PC-9 (cell line): Measurements from ENCODE around the gene YES1. TPM values are rescaled to one million over a fixed set of nuclear protein-coding genes. Genes with fewer than 3 reads are reported as not detected.

ENCODE experiments used
- BruUV-seq: library from RNA; stranded (reverse); fragments of 400-500 nt; replicated peaks from 2 replicates; lab custom pipeline; 2021; lab: Mats Ljungman, UMichigan
- CTCF ChIA-PET: fragments of 300-600 bp; sonication (Branson Sonifier 250); formaldehyde crosslinking; loops from one replicate; lab custom pipeline; 2022; ENCODE audit warnings: antibody characterized with exemption; lab: Charles Lee
- POLR2A ChIA-PET: fragments of 300-600 bp; sonication (Branson Sonifier 250); formaldehyde crosslinking; loops from one replicate; lab custom pipeline; 2022; ENCODE audit warnings: antibody characterized with exemption; ENCODE audit not compliant: unreplicated experiment; lab: Charles Lee
- DNase-seq, 2 experiments: peaks; one replicate each; pipeline versions ENCODE4 v3.0.0 to v3.0.0-alpha.2; 2015 to 2022; ENCODE audit warnings: mixed read lengths in 1 of 2
- H2AFZ ChIP-seq: fragments of 200-600 bp; sonication (generic); 2 replicates; pipeline ENCODE4 v1.8.1; 2017; ENCODE audit warnings: antibody characterized with exemption
- H3F3A ChIP-seq: fragments of 200-600 bp; sonication (generic); 2 replicates; pipeline ENCODE4 v1.8.1; 2017; ENCODE audit warnings: antibody characterized with exemption, mild to moderate bottlenecking, low read depth; ENCODE audit not compliant: insufficient read depth
- H3K27ac ChIP-seq: fragments of 200-600 bp; sonication (generic); 2 replicates; pipeline ENCODE4 v1.6.1; 2016; ENCODE audit warnings: mixed run types
- H3K27me3 ChIP-seq: fragments of 200-600 bp; sonication (generic); 2 replicates; pipeline ENCODE4 v1.6.1; 2016; ENCODE audit warnings: low read depth, mixed run types; ENCODE audit not compliant: insufficient read depth
- H3K36me3 ChIP-seq: fragments of 200-600 bp; sonication (generic); 2 replicates; pipeline ENCODE4 v1.6.1; 2016; ENCODE audit warnings: low read depth, mixed run types
- H3K4me1 ChIP-seq: fragments of 200-600 bp; sonication (generic); replicated peaks from 2 replicates; pipeline ENCODE4 v1.6.1; 2016; ENCODE audit warnings: mixed run types; ENCODE audit not compliant: insufficient read depth
- H3K4me2 ChIP-seq: fragments of 200-600 bp; sonication (generic); 2 replicates; pipeline ENCODE4 v1.6.1; 2017; ENCODE audit warnings: mixed run types
- H3K4me3 ChIP-seq: fragments of 200-600 bp; sonication (generic); 2 replicates; pipeline ENCODE4 v1.6.1; 2016; ENCODE audit warnings: mixed run types
- H3K79me2 ChIP-seq: fragments of 200-600 bp; sonication (generic); 2 replicates; pipeline ENCODE4 v1.6.1; 2017; ENCODE audit warnings: low read depth, mixed run types
- H3K9me2 ChIP-seq: fragments of 200-600 bp; sonication (generic); 2 replicates; pipeline ENCODE4 v1.8.1; 2017; ENCODE audit warnings: mild to moderate bottlenecking; ENCODE audit not compliant: insufficient read depth
- H3K9me3 ChIP-seq: fragments of 200-600 bp; sonication (generic); 2 replicates; pipeline ENCODE4 v1.8.1; 2016; ENCODE audit warnings: low read depth; ENCODE audit not compliant: insufficient read depth
- H4K20me1 ChIP-seq: fragments of 200-600 bp; sonication (generic); 2 replicates; pipeline ENCODE4 v1.8.1; 2017; ENCODE audit not compliant: insufficient read depth
- EZH2 ChIP-seq: fragments of 200-600 bp; sonication (generic); IDR thresholded peaks from 2 replicates; pipeline ENCODE4 v1.8.0; 2017; ENCODE audit warnings: antibody characterized with exemption, low read depth
- intact Hi-C: fragments of 100-400 bp; cut with micrococcal nuclease; formaldehyde crosslinking; loops from one replicate; pipeline ENCODE4 v1.10.0; 2022; ENCODE audit not compliant: unreplicated experiment
- total RNA-seq: library from RNA; stranded (reverse); gene quantifications from 2 replicates; pipeline ENCODE4 v1.2.3, GENCODE V29; 2021
- TF ChIP-seq, protein P1 (sequence below): fragments of 200-600 bp; sonication (generic); conservative IDR thresholded peaks from 2 replicates; pipeline ENCODE4 v1.6.1; 2017; ENCODE audit warnings: mixed run types, antibody characterized with exemption, mild to moderate bottlenecking, moderate library complexity

The YES1 gene
- total RNA-seq, 1 experiment from 2014 or later, result 111 TPM

DNA sequence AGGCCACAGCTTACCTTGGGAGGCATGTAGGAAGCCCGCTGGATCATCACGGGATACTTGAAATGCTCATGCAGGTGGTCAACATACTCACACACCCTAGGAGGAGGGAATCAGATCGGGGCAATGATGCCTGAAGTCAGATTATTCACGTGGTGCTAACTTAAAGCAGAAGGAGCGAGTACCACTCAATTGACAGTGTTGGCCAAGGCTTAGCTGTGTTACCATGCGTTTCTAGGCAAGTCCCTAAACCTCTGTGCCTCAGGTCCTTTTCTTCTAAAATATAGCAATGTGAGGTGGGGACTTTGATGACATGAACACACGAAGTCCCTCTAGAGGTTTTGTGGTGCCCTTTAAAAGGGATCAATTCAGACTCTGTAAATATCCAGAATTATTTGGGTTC lies 136.7 kb downstream of the YES1 start:
- Histone ChIP-seq H3K27me3 (no peaks in the 10 kb centered on the region), H4K20me1 (peaks cover 7% of the 10 kb centered on the region), H3K4me2 (no peak overlapping the region), H2AFZ (no peak overlapping the region), H3K36me3 (peaks cover 44% of the 10 kb centered on the region), H3K4me3 (no peak overlapping the region), H3K79me2 (no peaks in the 10 kb centered on the region), H3K9me3 (no peaks in the 10 kb centered on the region), H3K4me1 (no peaks in the 10 kb centered on the region), H3K27ac (no peak overlapping the region), H3K9me2 (no peaks in the 10 kb centered on the region), H3F3A (peaks cover 24% of the 10 kb centered on the region)
- no peak for TF ChIP-seq EZH2
- TF ChIP-seq, protein P1, sequence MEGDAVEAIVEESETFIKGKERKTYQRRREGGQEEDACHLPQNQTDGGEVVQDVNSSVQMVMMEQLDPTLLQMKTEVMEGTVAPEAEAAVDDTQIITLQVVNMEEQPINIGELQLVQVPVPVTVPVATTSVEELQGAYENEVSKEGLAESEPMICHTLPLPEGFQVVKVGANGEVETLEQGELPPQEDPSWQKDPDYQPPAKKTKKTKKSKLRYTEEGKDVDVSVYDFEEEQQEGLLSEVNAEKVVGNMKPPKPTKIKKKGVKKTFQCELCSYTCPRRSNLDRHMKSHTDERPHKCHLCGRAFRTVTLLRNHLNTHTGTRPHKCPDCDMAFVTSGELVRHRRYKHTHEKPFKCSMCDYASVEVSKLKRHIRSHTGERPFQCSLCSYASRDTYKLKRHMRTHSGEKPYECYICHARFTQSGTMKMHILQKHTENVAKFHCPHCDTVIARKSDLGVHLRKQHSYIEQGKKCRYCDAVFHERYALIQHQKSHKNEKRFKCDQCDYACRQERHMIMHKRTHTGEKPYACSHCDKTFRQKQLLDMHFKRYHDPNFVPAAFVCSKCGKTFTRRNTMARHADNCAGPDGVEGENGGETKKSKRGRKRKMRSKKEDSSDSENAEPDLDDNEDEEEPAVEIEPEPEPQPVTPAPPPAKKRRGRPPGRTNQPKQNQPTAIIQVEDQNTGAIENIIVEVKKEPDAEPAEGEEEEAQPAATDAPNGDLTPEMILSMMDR, result no peak
- BruUV-seq, result no TSS peak
- CTCF ChIA-PET, result no interaction called here
- DNase-seq, result no peak
- POLR2A ChIA-PET, result no interaction called here
- intact Hi-C loops, result no loop called here

DNA sequence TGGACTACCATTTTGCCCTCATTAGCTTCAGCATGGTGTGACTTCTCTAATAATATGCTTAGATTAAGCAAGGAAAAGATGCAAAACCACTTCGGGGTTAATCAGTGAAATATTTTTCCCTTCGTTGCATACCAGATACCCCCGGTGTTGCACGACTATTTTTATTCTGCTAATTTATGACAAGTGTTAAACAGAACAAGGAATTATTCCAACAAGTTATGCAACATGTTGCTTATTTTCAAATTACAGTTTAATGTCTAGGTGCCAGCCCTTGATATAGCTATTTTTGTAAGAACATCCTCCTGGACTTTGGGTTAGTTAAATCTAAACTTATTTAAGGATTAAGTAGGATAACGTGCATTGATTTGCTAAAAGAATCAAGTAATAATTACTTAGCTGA lies 138.3 kb downstream of the YES1 start:
- Histone ChIP-seq H3K4me2 (no peak overlapping the region), H3K4me1 (no peaks in the 10 kb centered on the region), H3K4me3 (no peak overlapping the region), H3K27me3 (no peaks in the 10 kb centered on the region), H2AFZ (no peak overlapping the region), H3K9me3 (no peaks in the 10 kb centered on the region), H4K20me1 (peaks cover 8% of the 10 kb centered on the region), H3F3A (peaks cover 31% of the 10 kb centered on the region), H3K36me3 (peaks cover 52% of the 10 kb centered on the region), H3K9me2 (no peaks in the 10 kb centered on the region), H3K27ac (no peak overlapping the region), H3K79me2 (no peaks in the 10 kb centered on the region)
- no peak for DNase-seq
- POLR2A ChIA-PET, result interaction anchor here (0.7 kb wide), 1 partner anchor 157 kb away, joined by 6 read pairs; no protein-coding TSS in a partner anchor
- BruUV-seq, result no TSS peak
- intact Hi-C loops, result no loop called here
- TF ChIP-seq, protein P1, result no peak
- no peak for TF ChIP-seq EZH2
- CTCF ChIA-PET, result no interaction called here

DNA sequence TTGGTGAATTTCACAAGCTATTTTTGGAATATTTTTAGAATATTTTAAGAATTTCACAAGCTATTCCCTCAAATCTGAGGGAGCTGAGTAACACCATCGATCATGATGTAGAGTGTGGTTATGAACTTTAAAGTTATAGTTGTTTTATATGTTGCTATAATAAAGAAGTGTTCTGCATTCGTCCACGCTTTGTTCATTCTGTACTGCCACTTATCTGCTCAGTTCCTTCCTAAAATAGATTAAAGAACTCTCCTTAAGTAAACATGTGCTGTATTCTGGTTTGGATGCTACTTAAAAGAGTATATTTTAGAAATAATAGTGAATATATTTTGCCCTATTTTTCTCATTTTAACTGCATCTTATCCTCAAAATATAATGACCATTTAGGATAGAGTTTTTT lies 138.7 kb downstream of the YES1 start:
- ChIA-PET POLR2A (no interaction called here), CTCF (no interaction called here)
- H3K4me3 ChIP-seq, result no peak overlapping the region
- H3K4me1 ChIP-seq, result no peaks in the 10 kb centered on the region
- peaks cover 50% of the 10 kb centered on the region for H3K36me3 ChIP-seq
- no peak for DNase-seq
- no peaks in the 10 kb centered on the region for H3K9me3 ChIP-seq
- peaks cover 8% of the 10 kb centered on the region for H4K20me1 ChIP-seq
- no peaks in the 10 kb centered on the region for H3K79me2 ChIP-seq
- H3K4me2 ChIP-seq, result no peak overlapping the region
- no peak overlapping the region for H3K27ac ChIP-seq
- BruUV-seq, result no TSS peak
- no peak overlapping the region for H2AFZ ChIP-seq
- TF ChIP-seq, protein P1, result no peak
- TF ChIP-seq EZH2, result no peak
- no peaks in the 10 kb centered on the region for H3K27me3 ChIP-seq
- H3K9me2 ChIP-seq, result no peaks in the 10 kb centered on the region
- peaks cover 32% of the 10 kb centered on the region for H3F3A ChIP-seq
- intact Hi-C loops, result no loop called here

Other genes starting within 250 kb of the YES1 start
- not detected in 2 replicates for gene CETN1, start 231.9 kb downstream of the YES1 start, total RNA-seq
- gene CLUL1, start 215.3 kb downstream of the YES1 start, total RNA-seq, result not detected in 2 replicates
- gene TYMS, start 154.6 kb downstream of the YES1 start, total RNA-seq, result 138 and 149 TPM in 2 replicates
- 48.7 and 60.6 TPM in 2 replicates for gene ENOSF1, start 99.6 kb downstream of the YES1 start, total RNA-seq
- gene ADCYAP1, start 92.6 kb upstream of the YES1 start, total RNA-seq, result not detected in 2 replicates